Tibial nerve (tissue), 4 donors: Measurements from ENCODE around the gene PDGFRA.

Experiments
- EP300 ChIP-seq, 2 donors: sonication (generic); formaldehyde crosslinking; IDR thresholded peaks; one replicate each; pipeline ENCODE4 v1.6.1; 2017; ENCODE audit warnings: antibody characterized with exemption in 2 of 2, mild to moderate bottlenecking in 1 of 2
- POLR2A ChIP-seq, 2 donors: fragments of 450-650 bp; IDR thresholded peaks; one replicate each; pipeline ENCODE4 v1.6.1; 2017; ENCODE audit warnings: antibody characterized with exemption in 2 of 2, mild to moderate bottlenecking in 2 of 2, moderate library complexity in 2 of 2
- TF ChIP-seq, protein P1 (sequence below), 5 experiments: fragments of 200-600 bp in 3 of 5; fragments of 450-650 bp in 2 of 5; sonication (generic) in 3 of 5; IDR thresholded peaks; one replicate each; pipeline ENCODE4 v1.5.1; 2016 to 2019; ENCODE audit warnings: antibody characterized with exemption in 5 of 5, mild to moderate bottlenecking in 3 of 5, moderate library complexity in 2 of 5

DNA sequence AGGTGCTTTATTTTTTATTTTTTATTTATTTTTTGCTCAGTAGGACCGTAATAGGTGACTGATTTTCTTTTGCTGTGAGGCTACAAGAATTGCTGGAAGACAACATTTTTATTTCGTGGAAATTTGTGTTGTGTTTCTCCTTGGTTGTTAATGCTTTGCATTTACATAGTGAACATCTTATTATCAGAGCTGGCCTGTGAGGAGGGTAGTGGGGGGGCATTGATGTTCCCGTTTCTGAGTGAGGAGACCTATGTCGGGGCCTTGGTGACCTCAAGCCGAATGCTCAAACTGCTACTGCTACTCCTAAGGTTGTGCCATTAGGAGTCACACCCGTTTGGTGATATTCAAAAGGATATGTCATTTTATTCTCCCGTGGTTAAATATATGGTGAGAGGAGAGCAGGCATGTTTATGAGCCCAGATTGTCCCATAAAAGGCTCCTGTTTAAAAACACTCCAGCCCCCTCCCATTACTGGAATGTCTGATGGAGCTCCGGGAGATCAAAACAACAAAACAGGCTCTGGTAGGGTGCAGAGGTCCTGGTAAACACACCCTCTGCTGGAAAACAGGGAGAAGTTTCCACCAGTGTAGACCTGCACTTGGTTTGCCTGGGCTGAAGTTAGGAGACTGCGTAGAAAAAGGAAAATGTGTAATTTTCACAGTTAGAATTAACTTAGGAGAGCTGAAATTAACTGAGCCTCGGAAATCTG, 5.6 kb downstream of the PDGFRA start:
- TF ChIP-seq, protein P1, sequence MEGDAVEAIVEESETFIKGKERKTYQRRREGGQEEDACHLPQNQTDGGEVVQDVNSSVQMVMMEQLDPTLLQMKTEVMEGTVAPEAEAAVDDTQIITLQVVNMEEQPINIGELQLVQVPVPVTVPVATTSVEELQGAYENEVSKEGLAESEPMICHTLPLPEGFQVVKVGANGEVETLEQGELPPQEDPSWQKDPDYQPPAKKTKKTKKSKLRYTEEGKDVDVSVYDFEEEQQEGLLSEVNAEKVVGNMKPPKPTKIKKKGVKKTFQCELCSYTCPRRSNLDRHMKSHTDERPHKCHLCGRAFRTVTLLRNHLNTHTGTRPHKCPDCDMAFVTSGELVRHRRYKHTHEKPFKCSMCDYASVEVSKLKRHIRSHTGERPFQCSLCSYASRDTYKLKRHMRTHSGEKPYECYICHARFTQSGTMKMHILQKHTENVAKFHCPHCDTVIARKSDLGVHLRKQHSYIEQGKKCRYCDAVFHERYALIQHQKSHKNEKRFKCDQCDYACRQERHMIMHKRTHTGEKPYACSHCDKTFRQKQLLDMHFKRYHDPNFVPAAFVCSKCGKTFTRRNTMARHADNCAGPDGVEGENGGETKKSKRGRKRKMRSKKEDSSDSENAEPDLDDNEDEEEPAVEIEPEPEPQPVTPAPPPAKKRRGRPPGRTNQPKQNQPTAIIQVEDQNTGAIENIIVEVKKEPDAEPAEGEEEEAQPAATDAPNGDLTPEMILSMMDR (IDR thresholded peaks at IDR 0.05) = no peak
- TF ChIP-seq POLR2A (IDR thresholded peaks at IDR 0.05) (no peak), EP300 (IDR thresholded peaks at IDR 0.05) (no peak)
